H1 (cell line): Measurements from ENCODE around the gene SLC23A3. TPM values are rescaled to one million over a fixed set of nuclear protein-coding genes. Genes with fewer than 3 reads are reported as not detected.

Source experiments
- ATF2 ChIP-seq: IDR thresholded peaks from 2 replicates; pipeline ENCODE4 v1.6.1; 2012; ENCODE audit warnings: low read length, inconsistent platforms
- CBX5 ChIP-seq: fragments of 300-800, 300-1000 bp; sonication (generic); IDR thresholded peaks from 2 replicates; pipeline ENCODE4 v1.7.1; 2016; ENCODE audit warnings: antibody characterized with exemption, low read length, low read depth
- EZH2 ChIP-seq: fragments of 200-600 bp; sonication (generic); IDR thresholded peaks from 2 replicates; pipeline ENCODE4 v1.7.1; 2012; ENCODE audit warnings: low read depth, mild to moderate bottlenecking, moderate library complexity, low read length, inconsistent platforms; ENCODE audit not compliant: severe bottlenecking
- GTF2F1 ChIP-seq: IDR thresholded peaks from 2 replicates; pipeline ENCODE4 v1.6.1; 2012; ENCODE audit warnings: low read depth, low read length, improper control_type of control experiment, borderline replicate concordance
- HDAC2 ChIP-seq, 2 experiments: fragments of 300-600 bp in 1 of 2; sonication (generic) in 1 of 2; IDR thresholded peaks; 2 replicates each; pipeline ENCODE4 v1.6.1; 2011 to 2012; ENCODE audit warnings: low read depth in 2 of 2, low read length in 2 of 2, mild to moderate bottlenecking in 2 of 2, moderate library complexity in 2 of 2, borderline replicate concordance in 1 of 2, inconsistent platforms in 1 of 2
- MAX ChIP-seq: IDR thresholded peaks from 2 replicates; pipeline ENCODE4 v1.6.1; 2012; ENCODE audit warnings: inconsistent platforms
- NANOG ChIP-seq: IDR thresholded peaks from 2 replicates; pipeline ENCODE4 v1.6.1; 2011; ENCODE audit warnings: low read length, low read depth, mild to moderate bottlenecking, inconsistent platforms; ENCODE audit not compliant: insufficient read depth, poor library complexity, severe bottlenecking
- NRF1 ChIP-seq: IDR thresholded peaks from 2 replicates; pipeline ENCODE4 v1.6.1; 2011; ENCODE audit warnings: mild to moderate bottlenecking, low read depth, low read length, improper control_type of control experiment
- POU5F1 ChIP-seq: IDR thresholded peaks from 2 replicates; pipeline ENCODE4 v1.6.1; 2011; ENCODE audit warnings: low read depth, mild to moderate bottlenecking, low read length, moderate library complexity
- RAD21 ChIP-seq, 2 experiments: IDR thresholded peaks in 1 of 2; conservative IDR thresholded peaks in 1 of 2; 2 replicates each; pipeline ENCODE4 v1.6.1; 2011; ENCODE audit warnings: low read depth in 2 of 2, low read length in 2 of 2, improper control_type of control experiment in 1 of 2, inconsistent platforms in 1 of 2, mild to moderate bottlenecking in 1 of 2, moderate library complexity in 1 of 2
- TAF7 ChIP-seq: optimal IDR thresholded peaks from 2 replicates; pipeline ENCODE3; 2011; ENCODE audit warnings: low read depth, mild to moderate bottlenecking, inconsistent platforms, low read length, moderate library complexity, borderline replicate concordance
- polyA plus RNA-seq, 7 experiments: library from polyadenylated mRNA; depleted of rRNA in 3 of 7; stranded (reverse) in 5 of 7; unstranded in 2 of 7; fragments of >200 nt in 5 of 7; fragments of 200-250 nt in 2 of 7; gene quantifications; 1 replicate in 5 of 7; 2 replicates in 1 of 7; 4 replicates in 1 of 7; pipeline versions ENCODE4 v1.2.1 to v1.2.3, GENCODE V29; 2011 to 2013; ENCODE audit warnings: missing spikeins in 2 of 7, mixed read lengths in 2 of 7
- total RNA-seq: library from RNA; stranded (reverse); fragmentation: NEBNext Ultra II Directional; extraction: Animal tissue kit (Norgen Biotek cat#: 25700); gene quantifications from 2 replicates; pipeline ENCODE4 v1.2.1, GENCODE V29; 2021

SLC23A3 gene
- total and polyA plus RNA-seq, 2 of the 8 experiments (the other 6 are each of a cell fraction or from before 2014, with no cell fraction given) = 0.35 to 0.84 TPM

- no peak for TF ChIP-seq ATF2
- no peak for TF ChIP-seq TAF7
- TF ChIP-seq MAX = no peak
- no peak for TF ChIP-seq EZH2
- TF ChIP-seq HDAC2 (IDR thresholded peaks at IDR 0.05; ENCODE audit: borderline replicate concordance in 1 of 2, low read depth in 2 of 2, low read length in 2 of 2) = no peak
- no peak for TF ChIP-seq NANOG
- TF ChIP-seq CBX5 = no peak
- no peak for TF ChIP-seq GTF2F1
- no peak for TF ChIP-seq RAD21 (IDR thresholded peaks at IDR 0.05 in 1 of 2, conservative IDR thresholded peaks at IDR 0.05 in 1 of 2; ENCODE audit: low read depth in 2 of 2, low read length in 2 of 2)
- TF ChIP-seq NRF1 = no peak
- TF ChIP-seq POU5F1 = no peak
Observed at GRCh38 chr2:219112651-219113338, 57.0 kb downstream of the SLC23A3 start (continued).
